ENCODE measurements around the gene TMEM271.

The TMEM271 gene

DNA sequence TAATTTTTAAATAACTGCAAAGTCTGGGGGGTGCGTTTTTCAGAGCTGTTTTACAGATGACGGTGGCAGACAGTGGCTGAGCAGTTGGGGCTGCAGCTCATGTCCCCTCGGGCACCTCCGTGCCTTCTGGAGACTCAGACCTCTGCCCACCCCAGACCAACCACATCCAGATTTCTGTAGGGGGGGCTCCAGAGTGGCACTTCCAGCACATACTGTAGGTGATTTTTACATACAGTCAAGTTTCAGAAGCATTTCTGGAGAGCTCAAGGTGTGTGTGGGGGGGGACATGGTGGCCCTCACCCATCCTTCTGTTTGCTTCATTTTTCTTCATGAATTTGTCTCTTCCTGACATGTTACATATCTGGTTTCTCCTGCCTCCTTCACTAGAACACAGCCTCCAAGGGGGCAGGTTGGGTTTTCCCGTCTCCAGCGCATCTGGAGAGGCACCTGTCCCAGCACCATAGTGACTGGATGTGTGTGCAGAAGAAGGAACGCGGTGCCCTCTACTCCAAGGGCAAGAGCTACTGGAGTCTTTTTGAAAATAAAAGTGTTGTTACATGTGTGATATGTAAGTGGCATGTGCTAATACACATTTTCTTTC lies 37.5 kb downstream of the TMEM271 start:
- Histone ChIP-seq H3K9me3 (ENCODE audit: control insufficient read depth in 1 of 2, low read length in 2 of 2) (no peaks in the 10 kb centered on the region), H3K4me1 (ENCODE audit: control insufficient read depth in 1 of 2, insufficient read depth in 2 of 2, low read length in 2 of 2) (no peaks in the 10 kb centered on the region), H3K36me3 (ENCODE audit: control insufficient read depth in 1 of 2, insufficient read depth in 2 of 2, low read length in 2 of 2) (peaks cover 29 to 39% of the 10 kb centered on the region in 2 donors), H3K27ac (ENCODE audit: low read depth, low read length) (no peak overlapping the region), H3K9ac (ENCODE audit: low read depth in 1 of 2, low read length in 2 of 2) (no peak overlapping the region), H3K27me3 (ENCODE audit: control insufficient read depth in 1 of 2, insufficient read depth in 2 of 2, low read length in 2 of 2) (no peaks in the 10 kb centered on the region), H3K4me3 (ENCODE audit: low read depth in 1 of 2, low read length in 2 of 2) (no peak overlapping the region)

DNA sequence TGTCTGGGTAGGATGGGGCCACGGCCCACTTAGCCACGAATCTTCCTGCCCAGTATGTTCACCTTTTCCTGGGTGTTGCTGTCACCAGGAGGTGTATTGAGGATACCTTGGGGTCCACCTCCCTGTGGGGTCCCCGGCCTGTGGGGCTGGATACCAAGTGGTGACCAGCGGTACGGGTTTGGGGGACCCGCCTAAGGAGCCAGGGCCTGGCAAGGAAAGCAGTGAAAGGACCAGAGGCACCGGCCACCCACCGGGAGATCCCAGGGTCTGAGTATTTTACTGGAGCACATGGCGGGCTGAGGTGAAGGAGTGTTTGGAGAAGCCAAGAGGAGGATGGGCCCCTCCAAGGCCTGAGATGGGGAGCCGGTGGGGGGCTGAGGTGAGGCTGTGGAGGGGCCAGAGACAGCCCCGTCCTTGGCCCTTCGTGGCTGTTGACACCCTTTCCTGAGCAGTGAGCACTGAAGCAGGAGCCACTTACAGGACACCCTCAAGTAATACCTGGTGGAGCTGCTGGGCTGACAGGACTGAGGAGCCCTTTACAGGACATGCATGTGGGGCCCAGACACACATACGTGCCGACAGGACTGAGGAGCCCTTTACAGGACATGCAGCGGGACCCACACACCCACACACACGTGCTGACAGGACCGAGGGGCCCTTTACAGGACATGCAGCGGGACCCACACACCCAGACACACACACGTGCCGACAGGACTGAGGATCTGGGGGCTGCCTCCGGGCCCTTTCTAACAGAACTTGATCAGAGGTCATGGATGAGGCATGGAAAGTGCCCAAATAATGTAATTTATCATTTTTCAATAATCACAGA lies 38.4 kb downstream of the TMEM271 start:
- Histone ChIP-seq H3K27me3 (ENCODE audit: control insufficient read depth in 1 of 2, insufficient read depth in 2 of 2, low read length in 2 of 2) (no peaks in the 10 kb centered on the region), H3K27ac (ENCODE audit: low read depth, low read length) (no peak overlapping the region), H3K36me3 (ENCODE audit: control insufficient read depth in 1 of 2, insufficient read depth in 2 of 2, low read length in 2 of 2) (peaks cover 29 to 48% of the 10 kb centered on the region in 2 donors), H3K4me3 (ENCODE audit: low read depth in 1 of 2, low read length in 2 of 2) (no peak overlapping the region), H3K9ac (ENCODE audit: low read depth in 1 of 2, low read length in 2 of 2) (no peak overlapping the region), H3K9me3 (ENCODE audit: control insufficient read depth in 1 of 2, low read length in 2 of 2) (no peaks in the 10 kb centered on the region), H3K4me1 (ENCODE audit: control insufficient read depth in 1 of 2, insufficient read depth in 2 of 2, low read length in 2 of 2) (no peaks in the 10 kb centered on the region)

DNA sequence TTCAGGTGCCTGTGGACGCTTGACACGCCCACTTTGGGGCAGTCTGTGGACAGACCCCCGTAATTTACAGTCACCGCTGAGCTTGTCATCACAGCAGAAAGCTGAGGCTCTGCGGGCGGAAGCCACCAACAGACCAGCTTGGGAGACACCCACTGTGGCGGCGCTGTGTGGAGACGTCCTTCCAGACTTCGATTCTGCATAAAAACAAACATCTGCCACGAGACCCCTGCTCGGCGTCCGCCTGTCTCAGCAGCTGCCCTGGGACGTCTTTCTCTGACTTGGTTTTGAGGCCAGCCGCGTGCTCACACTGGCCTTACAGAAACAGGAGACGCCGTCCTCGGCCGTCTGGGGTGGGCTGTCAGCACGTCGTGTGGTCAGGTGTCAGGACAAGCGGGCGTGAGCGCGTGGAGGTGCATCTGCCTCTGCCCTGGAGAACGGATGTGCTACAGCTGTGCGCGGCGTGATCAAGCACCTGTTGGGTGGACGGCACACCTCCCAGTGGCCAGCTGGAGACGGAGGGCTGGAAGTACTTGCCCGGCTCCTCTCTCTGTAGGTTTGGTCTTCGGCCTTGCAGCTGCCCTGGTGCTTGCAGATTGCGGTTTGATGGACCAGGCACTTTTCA lies 39.6 kb downstream of the TMEM271 start:
- Histone ChIP-seq H3K9ac (ENCODE audit: low read depth in 1 of 2, low read length in 2 of 2) (no peak overlapping the region), H3K9me3 (ENCODE audit: control insufficient read depth in 1 of 2, low read length in 2 of 2) (no peaks in the 10 kb centered on the region), H3K4me3 (ENCODE audit: low read depth in 1 of 2, low read length in 2 of 2) (no peak overlapping the region), H3K27me3 (ENCODE audit: control insufficient read depth in 1 of 2, insufficient read depth in 2 of 2, low read length in 2 of 2) (no peaks in the 10 kb centered on the region), H3K27ac (ENCODE audit: low read depth, low read length) (no peak overlapping the region), H3K4me1 (ENCODE audit: control insufficient read depth in 1 of 2, insufficient read depth in 2 of 2, low read length in 2 of 2) (no peaks in the 10 kb centered on the region), H3K36me3 (ENCODE audit: control insufficient read depth in 1 of 2, insufficient read depth in 2 of 2, low read length in 2 of 2) (peaks cover 41 to 60% of the 10 kb centered on the region in 2 donors)

DNA sequence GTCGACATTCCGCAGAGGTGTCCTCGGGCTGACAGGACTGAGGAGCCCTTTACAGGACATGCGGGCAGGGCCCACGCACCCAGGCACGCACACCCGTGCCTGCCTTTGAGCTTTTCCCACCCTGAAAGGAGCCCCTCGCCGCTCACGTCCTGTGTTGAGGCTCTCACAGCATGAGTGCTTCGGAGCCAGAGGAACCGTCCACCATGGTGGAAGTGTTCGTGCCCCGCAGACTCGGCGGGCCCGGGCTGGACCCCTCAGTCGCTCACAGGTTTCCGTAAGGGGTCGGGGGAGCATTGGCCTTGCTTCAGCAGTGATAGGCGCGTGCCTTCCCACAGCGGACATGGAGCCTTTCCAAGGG lies 40.2 kb downstream of the TMEM271 start:
- Histone ChIP-seq H3K9me3 (ENCODE audit: control insufficient read depth in 1 of 2, low read length in 2 of 2) (no peaks in the 10 kb centered on the region), H3K4me1 (ENCODE audit: control insufficient read depth in 1 of 2, insufficient read depth in 2 of 2, low read length in 2 of 2) (no peaks in the 10 kb centered on the region), H3K4me3 (ENCODE audit: low read depth in 1 of 2, low read length in 2 of 2) (no peak overlapping the region), H3K36me3 (ENCODE audit: control insufficient read depth in 1 of 2, insufficient read depth in 2 of 2, low read length in 2 of 2) (peaks cover 43 to 66% of the 10 kb centered on the region in 2 donors), H3K27me3 (ENCODE audit: control insufficient read depth in 1 of 2, insufficient read depth in 2 of 2, low read length in 2 of 2) (no peaks in the 10 kb centered on the region), H3K27ac (ENCODE audit: low read depth, low read length) (no peak overlapping the region), H3K9ac (ENCODE audit: low read depth in 1 of 2, low read length in 2 of 2) (no peak overlapping the region)

DNA sequence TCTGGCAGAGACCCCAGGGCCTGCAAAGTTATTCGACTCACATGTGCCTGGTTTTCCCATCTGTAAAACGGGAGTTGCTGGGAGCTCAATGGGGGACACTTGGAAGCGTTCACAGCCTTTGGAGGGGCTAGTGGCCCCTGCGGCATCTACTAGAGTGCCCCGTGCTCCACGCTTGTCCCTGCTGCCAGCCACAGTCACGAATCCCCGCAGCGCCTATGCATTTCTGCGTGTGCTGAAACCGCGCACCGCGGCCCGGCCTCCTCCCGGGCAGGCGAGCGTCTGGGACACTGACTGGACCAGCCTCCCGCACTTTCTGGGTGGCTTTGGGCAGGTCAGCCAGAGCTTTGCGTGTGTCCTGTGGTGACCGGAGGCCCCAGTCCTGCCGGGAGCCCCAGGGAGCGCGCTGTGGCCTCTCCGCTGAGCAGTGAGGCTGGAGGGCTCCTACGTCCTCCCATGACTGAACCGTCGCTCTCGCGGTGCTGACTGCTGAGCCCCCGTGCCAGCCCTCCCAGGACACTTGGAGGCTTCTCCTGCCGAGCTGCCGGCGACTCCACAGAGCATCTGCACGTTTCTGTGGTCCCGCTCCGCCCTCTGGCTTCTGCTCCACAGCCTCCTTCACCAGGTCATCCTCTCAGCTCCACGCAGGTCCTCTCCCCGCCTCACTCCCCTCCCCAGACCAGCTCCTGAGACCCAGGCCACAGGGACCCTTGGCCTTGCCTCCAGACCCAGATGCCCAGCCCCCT lies 40.7 kb downstream of the TMEM271 start:
- Histone ChIP-seq H3K27ac (ENCODE audit: low read depth, low read length) (no peak overlapping the region), H3K4me3 (ENCODE audit: low read depth in 1 of 2, low read length in 2 of 2) (no peak overlapping the region), H3K4me1 (ENCODE audit: control insufficient read depth in 1 of 2, insufficient read depth in 2 of 2, low read length in 2 of 2) (no peaks in the 10 kb centered on the region), H3K36me3 (ENCODE audit: control insufficient read depth in 1 of 2, insufficient read depth in 2 of 2, low read length in 2 of 2) (peaks cover 45 to 71% of the 10 kb centered on the region in 2 donors), H3K9ac (ENCODE audit: low read depth in 1 of 2, low read length in 2 of 2) (no peak overlapping the region), H3K27me3 (ENCODE audit: control insufficient read depth in 1 of 2, insufficient read depth in 2 of 2, low read length in 2 of 2) (no peaks in the 10 kb centered on the region), H3K9me3 (ENCODE audit: control insufficient read depth in 1 of 2, low read length in 2 of 2) (no peaks in the 10 kb centered on the region)

- Histone ChIP-seq H3K36me3 (ENCODE audit: control insufficient read depth in 1 of 2, insufficient read depth in 2 of 2, low read length in 2 of 2) (peaks cover 46 to 78% of the 10 kb centered on the region in 2 donors), H3K9ac (ENCODE audit: low read depth in 1 of 2, low read length in 2 of 2) (no peak overlapping the region), H3K27ac (ENCODE audit: low read depth, low read length) (no peak overlapping the region)
These were observed 41.4 kb downstream of the TMEM271 start for GRCh38 chr4:534576-535151.

DNA sequence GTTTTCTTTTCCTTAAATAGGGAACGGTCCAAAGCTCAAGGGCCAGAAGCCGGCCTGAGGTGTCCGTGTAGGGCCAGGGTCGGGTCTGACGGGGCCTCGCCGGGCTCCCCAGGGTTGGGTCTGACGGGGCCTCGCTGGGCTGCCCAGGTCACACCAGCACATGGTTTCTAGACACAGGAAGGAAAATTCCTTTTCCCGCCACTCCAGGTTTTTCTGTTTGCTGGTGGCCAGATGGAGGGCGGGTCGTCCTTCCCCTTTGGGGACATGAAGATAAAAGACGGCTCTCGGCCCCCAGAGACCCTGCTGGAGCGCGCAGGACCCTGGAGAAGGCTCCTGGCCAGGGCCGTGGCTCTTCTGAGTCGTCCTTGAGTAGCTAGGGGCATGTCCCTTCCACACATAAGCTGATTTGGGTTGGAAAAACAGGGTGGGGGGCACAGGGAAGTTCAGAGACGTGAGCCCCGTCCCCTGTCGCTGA lies 42.0 kb downstream of the TMEM271 start:
- H3K9me3 ChIP-seq (ENCODE audit: control insufficient read depth in 1 of 2, low read length in 2 of 2) = no peaks in the 10 kb centered on the region

More at GRCh38 chr4:534576-535151, 41.4 kb downstream of the TMEM271 start:
- no peaks in the 10 kb centered on the region for H3K27me3 ChIP-seq (ENCODE audit: control insufficient read depth in 1 of 2, insufficient read depth in 2 of 2, low read length in 2 of 2)
- no peak overlapping the region for H3K4me3 ChIP-seq (ENCODE audit: low read depth in 1 of 2, low read length in 2 of 2)
- H3K4me1 ChIP-seq (ENCODE audit: control insufficient read depth in 1 of 2, insufficient read depth in 2 of 2, low read length in 2 of 2) = no peaks in the 10 kb centered on the region
- H3K9me3 ChIP-seq (ENCODE audit: control insufficient read depth in 1 of 2, low read length in 2 of 2) = no peaks in the 10 kb centered on the region

GRCh38 chr4:533318-534100 lies 42.6 kb downstream of the TMEM271 start:
- no peaks in the 10 kb centered on the region for H3K4me1 ChIP-seq (ENCODE audit: control insufficient read depth in 1 of 2, insufficient read depth in 2 of 2, low read length in 2 of 2)
- H3K9me3 ChIP-seq (ENCODE audit: control insufficient read depth in 1 of 2, low read length in 2 of 2) = no peaks in the 10 kb centered on the region
- no peaks in the 10 kb centered on the region for H3K27me3 ChIP-seq (ENCODE audit: control insufficient read depth in 1 of 2, insufficient read depth in 2 of 2, low read length in 2 of 2)
- H3K27ac ChIP-seq (ENCODE audit: low read depth, low read length) = no peak overlapping the region
- no peak overlapping the region for H3K4me3 ChIP-seq (ENCODE audit: low read depth in 1 of 2, low read length in 2 of 2)
- H3K9ac ChIP-seq (ENCODE audit: low read depth in 1 of 2, low read length in 2 of 2) = no peak overlapping the region
- peaks cover 39 to 87% of the 10 kb centered on the region in 2 donors for H3K36me3 ChIP-seq (ENCODE audit: control insufficient read depth in 1 of 2, insufficient read depth in 2 of 2, low read length in 2 of 2)

More for the DNA sequence above, 42.0 kb downstream of the TMEM271 start:
- Histone ChIP-seq H3K4me3 (ENCODE audit: low read depth in 1 of 2, low read length in 2 of 2) (no peak overlapping the region), H3K27me3 (ENCODE audit: control insufficient read depth in 1 of 2, insufficient read depth in 2 of 2, low read length in 2 of 2) (no peaks in the 10 kb centered on the region), H3K36me3 (ENCODE audit: control insufficient read depth in 1 of 2, insufficient read depth in 2 of 2, low read length in 2 of 2) (peaks cover 42 to 81% of the 10 kb centered on the region in 2 donors), H3K9ac (ENCODE audit: low read depth in 1 of 2, low read length in 2 of 2) (no peak overlapping the region), H3K4me1 (ENCODE audit: control insufficient read depth in 1 of 2, insufficient read depth in 2 of 2, low read length in 2 of 2) (no peaks in the 10 kb centered on the region), H3K27ac (ENCODE audit: low read depth, low read length) (no peak overlapping the region)

GRCh38 chr4:532588-533317 lies 43.3 kb downstream of the TMEM271 start:
- no peaks in the 10 kb centered on the region for H3K27me3 ChIP-seq (ENCODE audit: control insufficient read depth in 1 of 2, insufficient read depth in 2 of 2, low read length in 2 of 2)
- H3K27ac ChIP-seq (ENCODE audit: low read depth, low read length) = no peak overlapping the region
- H3K4me1 ChIP-seq (ENCODE audit: control insufficient read depth in 1 of 2, insufficient read depth in 2 of 2, low read length in 2 of 2) = no peaks in the 10 kb centered on the region
- H3K9me3 ChIP-seq (ENCODE audit: control insufficient read depth in 1 of 2, low read length in 2 of 2) = no peaks in the 10 kb centered on the region
- peaks cover 43 to 90% of the 10 kb centered on the region in 2 donors for H3K36me3 ChIP-seq (ENCODE audit: control insufficient read depth in 1 of 2, insufficient read depth in 2 of 2, low read length in 2 of 2)
- H3K4me3 ChIP-seq (ENCODE audit: low read depth in 1 of 2, low read length in 2 of 2) = no peak overlapping the region
- no peak overlapping the region for H3K9ac ChIP-seq (ENCODE audit: low read depth in 1 of 2, low read length in 2 of 2)
